ENCODE results near the gene NTM.

DNA sequence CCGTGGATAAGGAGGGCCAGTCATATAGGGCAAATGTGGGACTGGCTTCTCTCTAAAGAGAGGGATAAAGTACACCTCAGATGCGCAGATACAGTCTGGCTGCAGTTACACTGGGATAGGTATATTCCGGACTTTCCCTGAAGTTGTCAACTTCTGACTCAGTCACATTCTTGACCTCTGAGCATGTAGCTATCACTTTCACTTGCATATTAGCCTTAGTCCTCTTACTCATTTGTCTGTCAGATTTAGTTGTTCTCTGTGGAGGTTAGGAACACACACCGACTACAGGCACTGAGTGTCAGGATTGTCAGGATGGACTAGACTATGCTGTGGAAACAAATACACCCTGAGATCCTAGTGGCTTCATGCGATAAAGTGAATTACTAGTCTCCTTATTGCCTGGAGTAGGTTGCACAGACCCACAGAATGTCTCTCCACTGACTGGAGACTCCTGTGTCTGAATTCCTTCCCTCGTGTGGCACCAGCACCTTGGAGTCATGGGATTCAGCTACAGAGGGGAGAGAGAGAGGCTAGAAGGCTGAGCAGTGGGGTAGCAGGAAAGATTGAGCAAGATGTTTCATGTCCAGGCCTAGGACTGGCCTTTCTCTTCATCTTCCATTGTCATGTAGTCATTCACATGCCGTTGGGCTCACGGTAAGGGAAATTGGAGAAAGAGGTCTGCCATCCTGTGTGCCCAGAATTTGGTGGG is 654.3 kb downstream of the NTM start:
- TF ChIP-seq, protein P1, sequence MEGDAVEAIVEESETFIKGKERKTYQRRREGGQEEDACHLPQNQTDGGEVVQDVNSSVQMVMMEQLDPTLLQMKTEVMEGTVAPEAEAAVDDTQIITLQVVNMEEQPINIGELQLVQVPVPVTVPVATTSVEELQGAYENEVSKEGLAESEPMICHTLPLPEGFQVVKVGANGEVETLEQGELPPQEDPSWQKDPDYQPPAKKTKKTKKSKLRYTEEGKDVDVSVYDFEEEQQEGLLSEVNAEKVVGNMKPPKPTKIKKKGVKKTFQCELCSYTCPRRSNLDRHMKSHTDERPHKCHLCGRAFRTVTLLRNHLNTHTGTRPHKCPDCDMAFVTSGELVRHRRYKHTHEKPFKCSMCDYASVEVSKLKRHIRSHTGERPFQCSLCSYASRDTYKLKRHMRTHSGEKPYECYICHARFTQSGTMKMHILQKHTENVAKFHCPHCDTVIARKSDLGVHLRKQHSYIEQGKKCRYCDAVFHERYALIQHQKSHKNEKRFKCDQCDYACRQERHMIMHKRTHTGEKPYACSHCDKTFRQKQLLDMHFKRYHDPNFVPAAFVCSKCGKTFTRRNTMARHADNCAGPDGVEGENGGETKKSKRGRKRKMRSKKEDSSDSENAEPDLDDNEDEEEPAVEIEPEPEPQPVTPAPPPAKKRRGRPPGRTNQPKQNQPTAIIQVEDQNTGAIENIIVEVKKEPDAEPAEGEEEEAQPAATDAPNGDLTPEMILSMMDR (IDR thresholded peaks at IDR 0.05) = no peak
- TF ChIP-seq EP300 (IDR thresholded peaks at IDR 0.05; ENCODE audit: low read depth) = no peak
- no peak for TF ChIP-seq POLR2AphosphoS5 (IDR thresholded peaks at IDR 0.05)
- no peak for TF ChIP-seq POLR2A (IDR thresholded peaks at IDR 0.05)

All from transverse colon (tissue), 4 donors.